H9 (cell line): ENCODE results near the gene TPSAB1. TPM values are rescaled to one million over a fixed set of nuclear protein-coding genes. Genes with fewer than 3 reads are reported as not detected.

Source experiments
- DNase-seq: peaks from one replicate; pipeline ENCODE4 v3.0.0-alpha.2; 2017
- H2AFZ ChIP-seq: one replicate; pipeline ENCODE4 v1.6.1; 2013; ENCODE audit warnings: mild to moderate bottlenecking, low read length, control low read depth, moderate library complexity
- H2AK5ac ChIP-seq: 2 replicates; pipeline ENCODE4 v1.6.1; 2013; ENCODE audit warnings: low read length, control low read depth, mixed read lengths; ENCODE audit not compliant: insufficient read length
- H2BK120ac ChIP-seq: one replicate; pipeline ENCODE4 v1.6.1; 2013; ENCODE audit warnings: low read depth, mild to moderate bottlenecking, low read length, control low read depth, inconsistent platforms; ENCODE audit not compliant: poor library complexity, severe bottlenecking
- H2BK12ac ChIP-seq: 2 replicates; pipeline ENCODE4 v1.6.1; 2013; ENCODE audit warnings: low read length, control low read depth, mixed read lengths, low read depth; ENCODE audit not compliant: insufficient read length
- H2BK15ac ChIP-seq: 2 replicates; pipeline ENCODE4 v1.6.1; 2013; ENCODE audit warnings: low read depth, low read length, control low read depth
- H2BK20ac ChIP-seq: one replicate; pipeline ENCODE4 v1.6.1; 2013; ENCODE audit warnings: low read depth, mild to moderate bottlenecking, low read length, control low read depth, inconsistent platforms; ENCODE audit not compliant: poor library complexity, severe bottlenecking
- H2BK5ac ChIP-seq: 2 replicates; pipeline ENCODE4 v1.6.1; 2013; ENCODE audit warnings: low read length, control low read depth, mixed read lengths; ENCODE audit not compliant: insufficient read length
- H3K14ac ChIP-seq: 2 replicates; pipeline ENCODE4 v1.6.1; 2013; ENCODE audit warnings: low read length, control low read depth; ENCODE audit not compliant: insufficient read depth
- H3K18ac ChIP-seq: 2 replicates; pipeline ENCODE4 v1.6.1; 2013; ENCODE audit warnings: low read depth, mild to moderate bottlenecking, mixed read lengths, low read length, control low read depth; ENCODE audit not compliant: insufficient read length
- H3K23ac ChIP-seq: 2 replicates; pipeline ENCODE4 v1.6.1; 2013; ENCODE audit warnings: low read length, control low read depth, mixed read lengths, low read depth; ENCODE audit not compliant: insufficient read length
- H3K23me2 ChIP-seq: 2 replicates; pipeline ENCODE4 v1.6.1; 2013; ENCODE audit warnings: low read depth, mild to moderate bottlenecking, mixed read lengths, low read length, control low read depth; ENCODE audit not compliant: insufficient read length, poor library complexity, severe bottlenecking
- H3K27ac ChIP-seq: 2 replicates; pipeline ENCODE4 v1.5.1; 2013; ENCODE audit warnings: low read length, control low read depth, mixed read lengths, low read depth; ENCODE audit not compliant: insufficient read length
- H3K27me3 ChIP-seq: 2 replicates; pipeline ENCODE4 v1.6.1; 2013; ENCODE audit warnings: low read length, control low read depth, inconsistent platforms; ENCODE audit not compliant: insufficient read depth
- H3K4ac ChIP-seq: 2 replicates; pipeline ENCODE4 v1.6.1; 2013; ENCODE audit warnings: low read depth, mild to moderate bottlenecking, control low read depth, inconsistent platforms, low read length, moderate library complexity
- H3K4me1 ChIP-seq: 2 replicates; pipeline ENCODE4 v1.6.1; 2013; ENCODE audit warnings: low read length, control low read depth, inconsistent platforms; ENCODE audit not compliant: insufficient read depth
- H3K4me2 ChIP-seq: 2 replicates; pipeline ENCODE4 v1.6.1; 2013; ENCODE audit warnings: low read length, control low read depth, mixed read lengths; ENCODE audit not compliant: insufficient read length, insufficient read depth
- H3K56ac ChIP-seq: 2 replicates; pipeline ENCODE4 v1.6.1; 2013; ENCODE audit warnings: low read depth, mild to moderate bottlenecking, mixed read lengths, low read length, control low read depth; ENCODE audit not compliant: insufficient read length
- H3K79me1 ChIP-seq: 2 replicates; pipeline ENCODE4 v1.6.1; 2013; ENCODE audit warnings: low read depth, mild to moderate bottlenecking, moderate library complexity, low read length, control low read depth, inconsistent platforms; ENCODE audit not compliant: insufficient read depth, poor library complexity, severe bottlenecking
- H3K79me2 ChIP-seq: 2 replicates; pipeline ENCODE4 v1.6.1; 2013; ENCODE audit warnings: low read length, control low read depth, inconsistent platforms; ENCODE audit not compliant: insufficient read depth
- H3K9ac ChIP-seq: 2 replicates; pipeline ENCODE4 v1.6.1; 2013; ENCODE audit warnings: low read length, control low read depth, mixed read lengths; ENCODE audit not compliant: insufficient read length; ENCODE audit errors: extremely low read depth
- H3K9me3 ChIP-seq: one replicate; pipeline ENCODE4 v1.6.1; 2013; ENCODE audit warnings: low read depth, low read length, inconsistent platforms; ENCODE audit not compliant: control insufficient read depth
- H3T11ph ChIP-seq: one replicate; pipeline ENCODE4 v1.6.1; 2013; ENCODE audit warnings: mild to moderate bottlenecking, low read length, control low read depth, inconsistent platforms
- H4K20me1 ChIP-seq: one replicate; pipeline ENCODE4 v1.6.1; 2013; ENCODE audit not compliant: control insufficient read depth, insufficient read length, insufficient read depth
- H4K5ac ChIP-seq: 2 replicates; pipeline ENCODE4 v1.6.1; 2013; ENCODE audit warnings: low read depth, mild to moderate bottlenecking, mixed read lengths, low read length, control low read depth; ENCODE audit not compliant: insufficient read length
- H4K8ac ChIP-seq: replicated peaks from 2 replicates; pipeline ENCODE4 v1.6.1; 2013; ENCODE audit warnings: low read length, control low read depth, mixed read lengths, low read depth; ENCODE audit not compliant: insufficient read length
- H4K91ac ChIP-seq: 2 replicates; pipeline ENCODE4 v1.6.1; 2013; ENCODE audit warnings: low read depth, mild to moderate bottlenecking, moderate library complexity, mixed read lengths, low read length, control low read depth; ENCODE audit not compliant: insufficient read length
- H3K27ac Mint-ChIP-seq, 3 experiments: 2 replicates in 2 of 3; 3 replicates in 1 of 3; pipeline ENCODE4 v1.8.0; 2020 to 2021; ENCODE audit warnings: mixed read lengths in 3 of 3, mild to moderate bottlenecking in 1 of 3, moderate library complexity in 1 of 3
- H3K27me3 Mint-ChIP-seq: 2 replicates; pipeline ENCODE4 v1.8.0; 2021; ENCODE audit warnings: low read depth, mild to moderate bottlenecking, moderate library complexity, mixed read lengths
- H3K36me3 Mint-ChIP-seq, 3 experiments: 2 replicates in 2 of 3; 3 replicates in 1 of 3; pipeline ENCODE4 v1.8.0; 2020 to 2021; ENCODE audit warnings: low read depth in 3 of 3, mixed read lengths in 3 of 3; ENCODE audit not compliant: insufficient read depth in 1 of 3
- H3K4me1 Mint-ChIP-seq, 2 experiments: 2 replicates each; pipeline ENCODE4 v1.8.0; 2020; ENCODE audit warnings: mixed read lengths in 2 of 2
- H3K4me3 Mint-ChIP-seq, 2 experiments: 2 replicates in 1 of 2; 3 replicates in 1 of 2; pipeline ENCODE4 v1.8.0; 2020 to 2021; ENCODE audit warnings: mild to moderate bottlenecking in 2 of 2, mixed read lengths in 2 of 2, moderate library complexity in 1 of 2
- H3K9me3 Mint-ChIP-seq, 2 experiments: 2 replicates in 1 of 2; 3 replicates in 1 of 2; pipeline ENCODE4 v1.8.0; 2020; ENCODE audit warnings: mild to moderate bottlenecking in 2 of 2, mixed read lengths in 2 of 2, moderate library complexity in 1 of 2
- WGBS: extraction: QIAGEN DNeasy Blood & Tissue Kit; methylation state at CpG from one replicate; pipeline ENCODE4 v1.1.7; 2013; ENCODE audit warnings: missing lambda C conversion rate, low lambda C conversion rate, mixed read lengths; ENCODE audit not compliant: insufficient read length; ENCODE audit errors: extremely low coverage; 5-methylcytosine and 5-hydroxymethylcytosine counted together
- total RNA-seq: library from RNA; stranded (reverse); gene quantifications from 2 replicates; pipeline ENCODE4 v1.2.1, GENCODE V29; 2021
- TF ChIP-seq, protein P1 (sequence below): fragments of 200-600 bp; sonication (generic); conservative IDR thresholded peaks from 3 replicates; pipeline ENCODE4 v1.8.0; 2021; ENCODE audit warnings: antibody characterized with exemption, mild to moderate bottlenecking

TPSAB1 gene
- total RNA-seq, 1 experiment from 2014 or later: not detected

GRCh38 chr16:1272453-1273198 lies 32.1 kb downstream of the TPSAB1 start:
- peaks cover 4 to 9% of the 10 kb centered on the region in 2 experiments for H3K4me1 Mint-ChIP-seq
- Histone ChIP-seq H3K79me2 (no peaks in the 10 kb centered on the region), H3K23ac (no peak overlapping the region), H3K23me2 (no peaks in the 10 kb centered on the region), H2BK12ac (no peak overlapping the region), H3K79me1 (no peaks in the 10 kb centered on the region), H2AK5ac (no peak overlapping the region), H3K4me1 (no peaks in the 10 kb centered on the region; the same call in 1 of the 2 replicates), H3K4me2 (no peak overlapping the region), H2BK120ac (no peak overlapping the region), H3K9ac (no peak overlapping the region), H2BK5ac (no peak overlapping the region), H4K5ac (no peak overlapping the region), H2BK20ac (no peak overlapping the region), H2BK15ac (no peak overlapping the region), H3K18ac (no peak overlapping the region), H3K4ac (no peak overlapping the region), H3K27ac (no peak overlapping the region), H4K91ac (no peak overlapping the region), H4K20me1 (no peaks in the 10 kb centered on the region), H4K8ac (no peak overlapping the region), H2AFZ (no peak overlapping the region), H3K27me3 (no peaks in the 10 kb centered on the region), H3K14ac (no peak overlapping the region), H3K56ac (no peak overlapping the region), H3T11ph (no peak overlapping the region), H3K9me3 (no peaks in the 10 kb centered on the region)
- peaks cover 0 to 2% of the 10 kb centered on the region in 2 experiments; a peak in 1 of 5 replicates for H3K9me3 Mint-ChIP-seq
- H3K27ac Mint-ChIP-seq: no peak overlapping the region
- 100% methylated on average over 1 of the region's 9 CpGs for WGBS
- peaks cover 32% of the 10 kb centered on the region for H3K27me3 Mint-ChIP-seq
- peaks cover 0 to 4% (median 0%) of the 10 kb centered on the region in 3 experiments; a peak in 2 of 7 replicates for H3K36me3 Mint-ChIP-seq
- DNase-seq: no peak
- no peak overlapping the region for H3K4me3 Mint-ChIP-seq
- TF ChIP-seq, protein P1, sequence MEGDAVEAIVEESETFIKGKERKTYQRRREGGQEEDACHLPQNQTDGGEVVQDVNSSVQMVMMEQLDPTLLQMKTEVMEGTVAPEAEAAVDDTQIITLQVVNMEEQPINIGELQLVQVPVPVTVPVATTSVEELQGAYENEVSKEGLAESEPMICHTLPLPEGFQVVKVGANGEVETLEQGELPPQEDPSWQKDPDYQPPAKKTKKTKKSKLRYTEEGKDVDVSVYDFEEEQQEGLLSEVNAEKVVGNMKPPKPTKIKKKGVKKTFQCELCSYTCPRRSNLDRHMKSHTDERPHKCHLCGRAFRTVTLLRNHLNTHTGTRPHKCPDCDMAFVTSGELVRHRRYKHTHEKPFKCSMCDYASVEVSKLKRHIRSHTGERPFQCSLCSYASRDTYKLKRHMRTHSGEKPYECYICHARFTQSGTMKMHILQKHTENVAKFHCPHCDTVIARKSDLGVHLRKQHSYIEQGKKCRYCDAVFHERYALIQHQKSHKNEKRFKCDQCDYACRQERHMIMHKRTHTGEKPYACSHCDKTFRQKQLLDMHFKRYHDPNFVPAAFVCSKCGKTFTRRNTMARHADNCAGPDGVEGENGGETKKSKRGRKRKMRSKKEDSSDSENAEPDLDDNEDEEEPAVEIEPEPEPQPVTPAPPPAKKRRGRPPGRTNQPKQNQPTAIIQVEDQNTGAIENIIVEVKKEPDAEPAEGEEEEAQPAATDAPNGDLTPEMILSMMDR: no peak
